ENCODE measurements around the gene ZDHHC4. TPM values are rescaled to one million over a fixed set of nuclear protein-coding genes. Genes with fewer than 3 reads are reported as not detected.

The ZDHHC4 gene
- total and polyA plus RNA-seq, 2 of the 13 experiments (the other 11 are each of a cell fraction or from before 2014, with no cell fraction given), result 83.2 to 188 TPM

DNA sequence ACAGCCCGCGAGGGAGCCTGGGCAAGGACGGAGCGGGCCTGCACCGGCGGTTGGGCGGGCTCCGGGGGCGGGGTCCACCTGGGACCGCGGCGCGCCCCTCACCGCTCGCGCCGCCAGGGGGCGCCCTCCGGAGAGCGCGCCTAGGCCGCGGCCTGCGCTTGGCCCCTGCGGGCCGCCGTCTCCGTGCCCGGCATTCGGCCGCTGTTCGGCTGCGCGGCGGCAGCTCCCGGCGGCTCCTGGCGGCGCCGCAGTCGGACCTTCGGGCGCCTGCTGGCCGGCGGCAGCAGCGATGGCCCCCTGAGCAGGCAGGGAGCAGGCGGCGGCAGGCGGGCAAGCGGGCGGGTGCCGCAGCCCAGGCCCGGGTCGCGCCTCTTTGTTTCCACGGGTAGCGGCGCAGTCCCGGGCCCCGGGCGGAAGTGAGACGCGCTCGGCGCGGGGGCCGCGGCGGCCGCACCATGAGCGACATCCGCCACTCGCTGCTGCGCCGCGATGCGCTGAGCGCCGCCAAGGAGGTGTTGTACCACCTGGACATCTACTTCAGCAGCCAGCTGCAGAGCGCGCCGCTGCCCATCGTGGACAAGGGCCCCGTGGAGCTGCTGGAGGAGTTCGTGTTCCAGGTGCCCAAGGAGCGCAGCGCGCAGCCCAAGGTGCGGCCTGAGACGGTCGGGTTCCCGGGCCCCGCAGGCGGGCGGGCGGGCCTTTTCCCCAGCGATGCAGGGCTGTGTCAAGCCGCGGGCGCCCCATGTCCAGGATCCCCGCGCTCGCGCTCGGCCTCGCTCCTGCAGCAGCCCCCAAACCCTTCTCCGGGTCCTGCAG is 12.8 kb downstream of the ZDHHC4 start, which contains the start of gene INTS15 (continued):
- TF ChIP-seq, protein P1, sequence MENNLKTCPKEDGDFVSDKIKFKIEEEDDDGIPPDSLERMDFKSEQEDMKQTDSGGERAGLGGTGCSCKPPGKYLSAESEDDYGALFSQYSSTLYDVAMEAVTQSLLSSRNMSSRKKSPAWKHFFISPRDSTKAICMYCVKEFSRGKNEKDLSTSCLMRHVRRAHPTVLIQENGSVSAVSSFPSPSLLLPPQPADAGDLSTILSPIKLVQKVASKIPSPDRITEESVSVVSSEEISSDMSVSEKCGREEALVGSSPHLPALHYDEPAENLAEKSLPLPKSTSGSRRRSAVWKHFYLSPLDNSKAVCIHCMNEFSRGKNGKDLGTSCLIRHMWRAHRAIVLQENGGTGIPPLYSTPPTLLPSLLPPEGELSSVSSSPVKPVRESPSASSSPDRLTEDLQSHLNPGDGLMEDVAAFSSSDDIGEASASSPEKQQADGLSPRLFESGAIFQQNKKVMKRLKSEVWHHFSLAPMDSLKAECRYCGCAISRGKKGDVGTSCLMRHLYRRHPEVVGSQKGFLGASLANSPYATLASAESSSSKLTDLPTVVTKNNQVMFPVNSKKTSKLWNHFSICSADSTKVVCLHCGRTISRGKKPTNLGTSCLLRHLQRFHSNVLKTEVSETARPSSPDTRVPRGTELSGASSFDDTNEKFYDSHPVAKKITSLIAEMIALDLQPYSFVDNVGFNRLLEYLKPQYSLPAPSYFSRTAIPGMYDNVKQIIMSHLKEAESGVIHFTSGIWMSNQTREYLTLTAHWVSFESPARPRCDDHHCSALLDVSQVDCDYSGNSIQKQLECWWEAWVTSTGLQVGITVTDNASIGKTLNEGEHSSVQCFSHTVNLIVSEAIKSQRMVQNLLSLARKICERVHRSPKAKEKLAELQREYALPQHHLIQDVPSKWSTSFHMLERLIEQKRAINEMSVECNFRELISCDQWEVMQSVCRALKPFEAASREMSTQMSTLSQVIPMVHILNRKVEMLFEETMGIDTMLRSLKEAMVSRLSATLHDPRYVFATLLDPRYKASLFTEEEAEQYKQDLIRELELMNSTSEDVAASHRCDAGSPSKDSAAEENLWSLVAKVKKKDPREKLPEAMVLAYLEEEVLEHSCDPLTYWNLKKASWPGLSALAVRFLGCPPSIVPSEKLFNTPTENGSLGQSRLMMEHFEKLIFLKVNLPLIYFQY (CRISPR knock-in tag; IDR thresholded peaks at IDR 0.05; ENCODE audit: borderline replicate concordance), result no peak
- no peak for TF ChIP-seq ZNF3 (CRISPR knock-in tag; IDR thresholded peaks at IDR 0.05)
- peak in 1 of 2 experiments; percentile 66; a peak in 1 of 4 replicates for TF ChIP-seq KLF16 (CRISPR knock-in tag; IDR thresholded peaks at IDR 0.05)
- peak; percentile 72; the same call in 1 of the 2 replicates for TF ChIP-seq THAP11 (CRISPR knock-in tag; IDR thresholded peaks at IDR 0.05)
- TF ChIP-seq ZNF619 (CRISPR knock-in tag; IDR thresholded peaks at IDR 0.05), result no peak
- 0 out of 2 replicates have a peak, but pooled peaks have one; percentile 65 for TF ChIP-seq ZNF782 (CRISPR knock-in tag; IDR thresholded peaks at IDR 0.05; ENCODE audit: borderline replicate concordance)
- TF ChIP-seq ZNF326 (CRISPR knock-in tag; IDR thresholded peaks at IDR 0.05; ENCODE audit: borderline replicate concordance), result 0 out of 2 replicates have a peak, but pooled peaks have one; percentile 64
- TF ChIP-seq, protein P2, sequence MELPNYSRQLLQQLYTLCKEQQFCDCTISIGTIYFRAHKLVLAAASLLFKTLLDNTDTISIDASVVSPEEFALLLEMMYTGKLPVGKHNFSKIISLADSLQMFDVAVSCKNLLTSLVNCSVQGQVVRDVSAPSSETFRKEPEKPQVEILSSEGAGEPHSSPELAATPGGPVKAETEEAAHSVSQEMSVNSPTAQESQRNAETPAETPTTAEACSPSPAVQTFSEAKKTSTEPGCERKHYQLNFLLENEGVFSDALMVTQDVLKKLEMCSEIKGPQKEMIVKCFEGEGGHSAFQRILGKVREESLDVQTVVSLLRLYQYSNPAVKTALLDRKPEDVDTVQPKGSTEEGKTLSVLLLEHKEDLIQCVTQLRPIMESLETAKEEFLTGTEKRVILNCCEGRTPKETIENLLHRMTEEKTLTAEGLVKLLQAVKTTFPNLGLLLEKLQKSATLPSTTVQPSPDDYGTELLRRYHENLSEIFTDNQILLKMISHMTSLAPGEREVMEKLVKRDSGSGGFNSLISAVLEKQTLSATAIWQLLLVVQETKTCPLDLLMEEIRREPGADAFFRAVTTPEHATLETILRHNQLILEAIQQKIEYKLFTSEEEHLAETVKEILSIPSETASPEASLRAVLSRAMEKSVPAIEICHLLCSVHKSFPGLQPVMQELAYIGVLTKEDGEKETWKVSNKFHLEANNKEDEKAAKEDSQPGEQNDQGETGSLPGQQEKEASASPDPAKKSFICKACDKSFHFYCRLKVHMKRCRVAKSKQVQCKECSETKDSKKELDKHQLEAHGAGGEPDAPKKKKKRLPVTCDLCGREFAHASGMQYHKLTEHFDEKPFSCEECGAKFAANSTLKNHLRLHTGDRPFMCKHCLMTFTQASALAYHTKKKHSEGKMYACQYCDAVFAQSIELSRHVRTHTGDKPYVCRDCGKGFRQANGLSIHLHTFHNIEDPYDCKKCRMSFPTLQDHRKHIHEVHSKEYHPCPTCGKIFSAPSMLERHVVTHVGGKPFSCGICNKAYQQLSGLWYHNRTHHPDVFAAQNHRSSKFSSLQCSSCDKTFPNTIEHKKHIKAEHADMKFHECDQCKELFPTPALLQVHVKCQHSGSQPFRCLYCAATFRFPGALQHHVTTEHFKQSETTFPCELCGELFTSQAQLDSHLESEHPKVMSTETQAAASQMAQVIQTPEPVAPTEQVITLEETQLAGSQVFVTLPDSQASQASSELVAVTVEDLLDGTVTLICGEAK (IDR thresholded peaks at IDR 0.05), result no peak
- TF ChIP-seq, protein P2 (CRISPR knock-in tag; IDR thresholded peaks at IDR 0.05), result peak; percentile 69
- no peak for TF ChIP-seq MEF2D (CRISPR knock-in tag; IDR thresholded peaks at IDR 0.05)
- no peak for TF ChIP-seq PLRG1 (conservative IDR thresholded peaks at IDR 0.05)
- TF ChIP-seq, protein P3, sequence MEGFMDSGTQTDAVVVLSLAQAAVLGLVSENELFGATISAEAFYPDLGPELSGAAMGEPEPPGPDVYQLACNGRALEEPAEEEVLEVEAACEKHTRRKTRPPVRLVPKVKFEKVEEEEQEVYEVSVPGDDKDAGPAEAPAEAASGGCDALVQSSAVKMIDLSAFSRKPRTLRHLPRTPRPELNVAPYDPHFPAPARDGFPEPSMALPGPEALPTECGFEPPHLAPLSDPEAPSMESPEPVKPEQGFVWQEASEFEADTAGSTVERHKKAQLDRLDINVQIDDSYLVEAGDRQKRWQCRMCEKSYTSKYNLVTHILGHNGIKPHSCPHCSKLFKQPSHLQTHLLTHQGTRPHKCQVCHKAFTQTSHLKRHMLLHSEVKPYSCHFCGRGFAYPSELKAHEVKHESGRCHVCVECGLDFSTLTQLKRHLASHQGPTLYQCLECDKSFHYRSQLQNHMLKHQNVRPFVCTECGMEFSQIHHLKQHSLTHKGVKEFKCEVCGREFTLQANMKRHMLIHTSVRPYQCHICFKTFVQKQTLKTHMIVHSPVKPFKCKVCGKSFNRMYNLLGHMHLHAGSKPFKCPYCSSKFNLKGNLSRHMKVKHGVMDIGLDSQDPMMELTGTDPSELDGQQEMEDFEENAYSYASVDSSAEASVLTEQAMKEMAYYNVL (CRISPR knock-in tag; IDR thresholded peaks at IDR 0.05; ENCODE audit: borderline replicate concordance), result peak; percentile 63; the same call in 1 of the 2 replicates
- no peak for TF ChIP-seq HOXA9 (CRISPR knock-in tag; IDR thresholded peaks at IDR 0.05; ENCODE audit: borderline replicate concordance)
